Tibial nerve (tissue), 3 donors: ENCODE data around the gene MGAT3.

Experiments
- CTCF ChIP-seq, 5 experiments: fragments of 200-600 bp in 3 of 5; fragments of 450-650 bp in 2 of 5; sonication (generic) in 3 of 5; IDR thresholded peaks; one replicate each; pipeline ENCODE4 v1.5.1; 2016 to 2019; ENCODE audit warnings: antibody characterized with exemption in 5 of 5, mild to moderate bottlenecking in 3 of 5, moderate library complexity in 2 of 5
- POLR2A ChIP-seq, 2 donors: fragments of 450-650 bp; IDR thresholded peaks; one replicate each; pipeline ENCODE4 v1.6.1; 2017; ENCODE audit warnings: antibody characterized with exemption in 2 of 2, mild to moderate bottlenecking in 2 of 2, moderate library complexity in 2 of 2

- TF ChIP-seq CTCF (IDR thresholded peaks at IDR 0.05) (no peak), POLR2A (IDR thresholded peaks at IDR 0.05) (no peak)
These were observed 25.0 kb upstream of the MGAT3 start for GRCh38 chr22:39431821-39432251.
